HG03469 (cell line): ENCODE results near the gene RALGAPA2.

ENCODE experiments used
- ATAC-seq: cut with Tn5 transposase; IDR thresholded peaks from one replicate; pipeline ENCODE4 v1.9.1; 2021; ENCODE audit warnings: mild to moderate bottlenecking, moderate library complexity, moderate number of reproducible peaks; ENCODE audit not compliant: unreplicated experiment

RALGAPA2 gene

DNA sequence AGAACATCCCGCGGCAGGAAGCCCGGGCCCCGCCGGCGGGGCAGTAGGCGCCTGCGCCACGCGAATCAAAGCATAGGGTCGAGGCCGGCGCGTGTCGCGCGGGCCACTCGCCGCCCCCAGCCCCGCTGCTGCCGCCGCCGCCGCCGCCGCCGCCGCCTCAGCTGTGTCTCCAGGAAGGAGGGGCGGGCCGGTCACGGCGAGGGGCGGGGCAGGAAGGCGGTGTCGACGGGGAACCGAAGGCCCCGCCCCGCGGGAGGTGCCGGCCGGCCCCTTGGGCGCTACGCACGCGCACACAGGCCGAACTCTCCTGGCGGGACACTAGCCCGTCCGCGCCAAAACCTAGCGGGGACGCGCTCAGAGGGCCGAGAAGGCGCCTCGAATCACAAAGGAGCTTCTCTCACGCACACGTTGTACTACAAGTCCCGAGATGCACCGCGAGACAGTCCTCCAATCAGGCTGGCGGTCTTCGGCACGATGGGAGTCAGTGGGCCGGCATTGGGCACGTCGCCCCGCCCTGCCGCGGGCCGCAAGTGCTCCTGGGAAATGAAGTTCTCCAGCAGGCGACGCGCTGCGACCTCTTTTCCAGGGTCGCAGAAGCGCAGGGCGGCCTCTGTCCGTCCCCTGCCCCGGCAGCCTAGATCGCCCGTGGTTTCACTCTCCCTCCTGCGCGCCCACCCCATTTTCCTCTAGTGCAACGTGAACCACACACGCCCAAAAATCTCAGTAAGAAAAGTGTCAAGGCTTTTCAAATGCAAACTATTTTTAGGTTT lies at the start of gene RALGAPA2:
TSS of gene RALGAPA2 (minus strand) at position 171 of the 770 bp plus-strand sequence. CDS start at position 7, 164 bp downstream.
- ATAC-seq, result peak; percentile 90

DNA sequence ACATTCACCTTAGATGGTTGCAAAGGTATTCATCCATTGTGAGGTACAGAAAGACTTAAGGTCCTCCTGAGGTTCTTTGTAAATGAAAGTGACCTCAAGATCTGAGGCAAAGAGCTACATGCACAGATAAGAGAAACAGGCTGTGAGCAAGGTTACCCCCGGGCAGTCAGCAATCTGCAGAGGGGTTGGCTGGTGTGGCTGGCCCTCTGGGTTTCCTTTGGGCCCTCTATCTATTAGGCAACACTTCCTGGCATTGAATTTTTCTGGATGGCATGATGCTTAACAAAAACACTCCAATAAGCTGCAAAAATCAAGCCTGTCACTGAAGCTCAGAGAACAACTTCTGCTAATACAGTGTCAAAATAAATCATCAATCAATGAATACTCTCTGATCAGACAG lies 48.9 kb upstream of the RALGAPA2 start:
- no peak for ATAC-seq

DNA sequence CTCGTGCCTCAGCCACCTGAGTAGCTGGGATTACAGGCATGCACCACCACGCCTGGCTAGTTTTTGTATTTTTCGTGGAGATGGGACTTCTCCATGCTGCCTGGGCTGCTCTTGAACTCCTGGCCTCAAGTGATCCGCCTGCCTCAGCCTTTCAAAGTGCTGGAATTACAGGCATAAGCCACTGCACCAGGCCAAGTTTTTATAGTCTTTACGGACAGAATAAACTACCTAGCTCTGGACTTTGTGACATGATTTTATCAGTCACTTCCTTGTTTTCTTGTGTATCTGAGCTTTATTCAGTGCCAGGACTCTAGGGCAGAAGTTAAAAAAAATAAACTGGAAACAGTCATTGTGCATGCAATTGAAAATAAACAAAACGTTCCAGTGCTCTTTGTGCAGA lies 46.7 kb upstream of the RALGAPA2 start:
- ATAC-seq, result no peak

DNA sequence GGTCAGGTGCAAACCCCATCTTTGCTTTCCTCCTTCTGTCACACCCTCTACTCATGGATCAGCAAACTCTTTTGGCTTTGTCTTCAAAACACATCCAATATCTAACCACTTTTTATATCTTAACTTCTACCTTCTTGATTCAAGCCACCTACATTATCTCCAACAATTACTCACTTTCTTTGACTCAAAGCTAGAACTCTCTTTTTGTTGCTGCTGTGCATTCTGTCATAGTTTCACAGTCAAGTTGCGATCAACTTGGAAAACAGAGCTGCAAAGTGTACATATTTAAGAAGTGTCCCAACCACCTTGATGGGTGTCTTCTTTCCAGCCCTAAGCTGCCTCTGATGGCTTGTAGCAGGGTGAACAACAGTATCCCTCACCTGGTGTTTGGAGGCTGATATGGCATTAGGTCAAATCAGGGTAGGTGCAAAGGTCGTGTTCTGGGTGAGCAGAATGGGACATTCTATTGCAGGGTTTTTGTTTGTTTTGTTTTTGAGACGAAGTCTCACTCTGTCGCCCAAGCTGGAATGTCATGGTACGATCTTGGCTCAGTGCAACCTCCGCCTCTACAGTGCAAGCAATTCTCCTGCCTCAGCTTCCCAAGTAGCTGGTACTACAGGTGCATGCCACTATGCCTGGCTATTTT lies 43.4 kb upstream of the RALGAPA2 start:
- no peak for ATAC-seq

DNA sequence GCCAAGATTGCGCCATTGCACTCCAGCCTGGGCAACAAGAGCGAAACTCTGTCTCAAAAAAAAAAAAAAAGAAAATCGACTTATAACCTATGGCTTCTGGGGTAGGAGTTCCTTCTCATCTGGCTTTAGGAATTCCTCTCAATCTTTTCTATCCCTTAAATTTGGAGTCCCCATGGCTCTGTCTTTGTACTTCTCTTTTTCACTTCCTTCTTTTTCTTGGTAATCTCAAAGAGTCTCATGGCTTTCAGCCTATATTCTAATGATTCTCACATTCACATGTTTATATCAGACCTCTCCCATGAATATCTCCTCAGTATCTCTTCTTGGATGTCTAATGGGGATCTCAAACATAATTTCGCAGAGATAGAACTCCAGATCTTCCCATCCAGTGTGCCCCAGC lies 42.8 kb upstream of the RALGAPA2 start:
- ATAC-seq, result no peak

DNA sequence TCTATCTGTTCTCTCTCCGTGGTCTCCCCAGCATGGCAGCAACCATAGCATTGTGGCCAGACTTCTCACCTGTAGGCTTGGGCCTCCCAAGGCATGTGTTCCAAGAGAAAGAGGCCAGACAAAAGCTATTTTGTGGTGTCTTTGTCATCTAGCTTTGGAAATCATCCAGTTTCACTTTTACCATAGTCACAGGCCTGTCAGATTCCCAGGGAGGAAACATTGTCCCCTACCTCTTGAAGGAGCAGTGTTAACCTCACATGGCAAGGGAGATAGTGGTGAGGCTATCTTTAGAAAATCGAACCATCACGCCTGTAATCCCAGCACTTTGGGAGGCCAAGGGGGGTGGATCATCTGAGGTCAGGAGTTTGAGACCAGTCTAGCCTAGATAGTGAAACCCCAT lies 42.3 kb upstream of the RALGAPA2 start:
- ATAC-seq, result no peak

DNA sequence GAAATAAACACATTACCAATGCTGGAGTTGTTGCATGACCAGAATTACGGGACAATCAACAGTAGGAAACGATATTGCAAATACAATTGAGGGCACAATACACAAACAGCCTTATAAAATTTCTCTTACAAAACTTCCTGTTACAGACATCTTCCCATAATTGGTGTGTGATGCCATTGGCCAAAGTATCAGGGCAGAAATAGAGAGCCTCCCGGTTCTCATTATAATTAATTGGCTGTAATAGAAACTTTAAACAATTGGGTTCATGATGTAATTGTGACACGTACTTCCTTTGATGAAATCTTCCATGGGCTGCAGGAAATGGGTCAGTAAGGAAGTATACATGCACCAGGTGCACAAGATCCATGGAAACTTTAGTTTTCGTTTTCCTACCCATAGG lies 40.3 kb upstream of the RALGAPA2 start:
- ATAC-seq, result no peak

DNA sequence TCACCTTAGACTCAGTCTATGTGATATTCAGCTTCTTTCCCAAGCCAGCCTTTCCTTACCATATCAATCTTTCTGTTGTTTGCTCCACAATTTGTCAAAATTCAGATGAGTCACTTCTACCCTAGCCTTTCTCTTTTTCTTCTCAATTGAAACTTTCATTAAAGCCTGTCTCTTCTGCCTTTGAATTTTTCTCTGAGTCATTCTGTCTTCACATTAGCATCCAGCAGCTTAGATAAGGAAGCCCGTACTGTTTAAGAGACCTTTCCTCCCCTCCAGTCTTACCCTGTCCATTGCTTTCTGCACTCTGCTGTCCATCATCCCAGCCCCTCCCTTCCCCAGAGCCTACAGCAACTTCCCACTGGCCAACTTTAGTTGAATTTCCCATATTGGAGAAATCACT lies 34.9 kb upstream of the RALGAPA2 start:
- no peak for ATAC-seq

DNA sequence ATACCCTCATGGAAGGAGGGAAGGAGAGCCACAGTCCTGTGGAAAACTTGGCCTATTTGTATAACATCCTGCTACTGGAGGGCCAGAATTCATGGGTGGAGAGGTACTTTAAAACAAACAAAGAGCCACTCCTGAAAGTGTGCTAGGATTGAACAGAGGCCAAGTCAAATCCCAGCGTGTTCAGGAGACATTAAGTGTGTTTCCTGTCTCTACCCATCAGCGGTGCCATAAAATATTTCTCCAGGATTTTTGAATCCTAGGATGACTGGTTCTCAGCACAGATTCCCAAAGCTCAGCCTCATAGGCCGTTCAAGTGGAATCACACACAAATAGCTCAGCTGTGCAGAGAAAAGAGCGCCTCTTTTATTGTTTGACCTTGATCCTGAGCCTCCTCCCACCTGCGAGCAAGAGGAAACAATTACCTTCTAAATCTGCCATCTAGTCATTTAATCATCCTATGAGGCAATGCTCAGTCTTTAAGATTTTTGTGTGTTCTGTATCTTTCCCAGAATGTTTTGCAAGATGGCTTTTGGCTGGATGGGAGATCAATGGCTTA lies 31.8 kb upstream of the RALGAPA2 start:
- no peak for ATAC-seq

DNA sequence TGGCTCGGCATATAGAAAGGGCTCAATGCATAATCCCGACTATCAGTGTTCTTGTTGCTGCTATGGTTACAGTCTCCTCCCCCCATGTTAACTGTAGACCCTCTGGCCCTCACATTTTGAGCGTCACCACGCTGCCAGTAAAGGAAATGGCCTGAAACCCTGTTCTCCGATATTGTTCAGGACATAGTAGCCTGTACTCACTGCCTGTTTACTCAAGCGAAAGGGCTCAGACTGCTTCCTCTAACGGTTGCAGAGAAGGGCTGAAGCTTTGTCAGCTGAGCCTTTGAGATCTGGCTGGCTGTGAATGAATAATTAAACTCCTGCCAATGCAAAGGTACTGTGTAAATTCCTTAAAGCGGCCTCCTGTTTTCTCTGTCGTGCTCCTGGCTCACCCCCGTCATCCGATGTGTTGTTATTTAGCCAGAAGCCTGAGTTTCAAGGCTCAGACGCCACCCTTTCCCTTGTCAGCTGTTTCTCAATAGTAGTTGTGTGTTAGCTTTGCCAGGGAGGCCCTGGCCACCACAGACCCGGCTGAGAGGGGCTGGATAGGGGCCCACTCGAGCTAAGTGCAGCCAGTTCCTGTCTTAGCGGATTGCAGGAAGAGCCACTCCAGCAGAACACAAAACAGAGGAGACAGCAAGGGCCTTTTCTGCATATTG lies 31.2 kb upstream of the RALGAPA2 start:
- ATAC-seq, result peak; percentile 46

DNA sequence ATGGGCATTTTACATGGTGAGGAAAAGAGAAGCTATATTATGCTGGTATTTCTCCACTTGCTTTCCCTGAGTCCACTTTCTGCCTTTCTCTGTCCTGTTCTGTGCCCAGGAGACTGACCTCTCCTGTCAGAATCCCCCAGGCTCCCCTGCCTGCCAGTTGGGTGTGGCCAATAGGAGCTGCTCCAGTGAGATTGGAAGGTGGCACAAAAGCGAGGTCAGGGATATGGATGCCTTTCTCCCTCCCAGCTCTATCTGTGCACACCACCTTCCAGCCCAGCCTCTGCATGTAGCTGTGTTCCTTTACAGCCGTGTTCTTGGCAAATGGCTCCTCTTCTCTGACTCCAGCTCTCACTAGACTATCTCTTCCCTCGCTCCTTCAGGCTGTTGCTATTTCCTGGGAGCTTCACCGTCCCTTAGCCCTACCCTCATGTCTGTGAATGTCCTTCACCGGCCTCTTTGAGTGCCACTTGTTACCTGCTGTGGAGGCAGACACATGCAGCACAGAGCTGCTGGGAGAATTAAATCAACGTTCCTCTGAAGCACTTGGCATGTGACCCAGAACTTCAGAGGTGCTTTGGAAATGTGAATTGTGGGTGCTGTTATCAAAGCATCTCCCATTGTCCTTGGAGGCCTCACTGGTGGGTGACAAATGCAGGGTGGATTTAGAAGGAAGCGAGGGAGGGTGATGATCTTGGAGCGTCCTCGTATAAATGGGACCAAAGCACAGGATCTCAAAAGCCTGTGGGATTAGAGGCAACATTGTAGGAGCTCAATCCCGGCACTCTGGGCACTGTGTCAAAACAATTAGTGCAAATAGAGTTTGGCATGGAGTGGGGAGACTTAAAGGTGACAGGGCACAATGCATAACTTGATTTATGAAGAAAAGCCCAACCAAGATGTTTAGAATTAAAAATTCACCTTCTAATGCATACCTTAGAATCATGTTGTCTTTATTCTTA lies 28.9 kb upstream of the RALGAPA2 start:
- no peak for ATAC-seq

DNA sequence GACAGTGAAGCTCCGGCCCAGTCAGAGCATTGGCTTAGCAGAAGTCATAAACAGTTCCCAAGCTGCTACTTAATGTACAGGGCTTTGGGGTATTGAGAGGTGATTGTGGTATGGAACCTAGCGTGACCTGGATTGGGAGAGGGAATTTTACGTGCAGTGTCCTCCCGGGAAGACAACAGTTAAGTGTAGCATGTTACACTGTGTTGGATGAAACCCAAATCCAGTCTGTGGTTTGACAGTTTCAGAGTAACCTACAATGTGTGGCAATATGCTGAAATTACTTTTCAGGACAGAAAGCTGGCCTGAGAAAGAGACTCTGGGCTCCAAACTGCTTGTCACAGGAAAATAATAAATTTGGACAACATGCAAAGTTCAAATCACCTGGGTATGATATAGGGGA lies 28.1 kb upstream of the RALGAPA2 start:
- no peak for ATAC-seq

DNA sequence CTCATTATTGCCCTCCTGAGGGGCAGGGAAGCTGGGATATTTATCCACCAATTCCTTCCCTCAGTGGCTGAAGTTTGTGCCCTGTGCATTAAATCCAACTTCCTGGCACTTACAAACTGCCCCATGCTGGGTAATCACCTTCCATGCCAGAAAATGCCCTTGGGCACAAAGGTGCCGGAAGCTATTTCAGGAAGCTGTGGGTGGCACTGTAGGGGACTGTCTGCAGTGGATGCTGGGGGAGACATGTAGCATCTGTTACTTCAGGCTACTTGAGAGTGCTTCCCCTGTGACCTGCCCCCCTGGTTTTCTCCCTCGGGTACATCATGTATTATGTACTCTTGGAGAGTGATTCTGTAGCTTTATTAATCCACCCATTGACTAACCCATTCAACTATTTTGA lies 24.7 kb upstream of the RALGAPA2 start:
- ATAC-seq, result no peak

DNA sequence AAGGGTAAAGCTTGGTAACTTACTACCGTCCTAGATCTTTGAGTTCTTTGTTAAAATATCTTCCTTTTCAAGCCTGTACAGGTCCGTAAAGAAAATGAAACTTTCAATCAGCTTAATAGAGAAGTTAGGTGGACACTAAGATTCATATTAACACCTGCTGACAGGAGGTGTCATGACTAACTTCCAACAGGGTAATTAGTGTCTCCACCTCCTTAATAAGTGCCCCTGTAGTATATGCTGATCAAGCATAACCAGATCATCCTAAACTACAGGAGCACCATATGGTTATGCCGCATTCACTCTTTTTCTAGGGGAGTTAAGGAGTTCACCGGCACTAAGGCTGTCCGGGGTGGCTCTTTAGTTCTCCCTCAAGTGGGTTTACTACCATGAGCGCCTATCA lies 23.9 kb upstream of the RALGAPA2 start:
- ATAC-seq, result no peak

DNA sequence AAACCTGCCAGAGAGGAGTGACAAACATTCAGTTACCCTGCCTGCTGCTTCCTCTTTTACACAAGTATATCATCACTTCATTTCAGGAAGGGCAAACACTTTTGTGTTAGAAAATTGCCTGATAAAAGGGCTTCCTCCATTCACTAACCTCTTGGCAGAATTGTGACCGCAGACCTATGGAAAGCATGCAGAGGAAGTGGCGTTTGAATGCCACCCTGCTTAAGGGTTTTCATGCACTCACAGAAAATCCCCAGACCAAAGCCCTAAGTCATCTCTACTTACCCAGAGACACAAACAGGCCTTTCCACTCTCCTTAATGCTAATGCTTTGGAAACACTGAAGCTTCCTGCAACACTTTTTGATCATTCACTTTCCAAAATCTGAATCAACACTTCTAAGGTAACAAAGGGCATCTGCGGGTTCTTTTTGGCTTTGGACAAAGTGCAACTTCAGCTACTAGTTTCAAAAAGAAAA lies 22.1 kb upstream of the RALGAPA2 start:
- ATAC-seq, result no peak

DNA sequence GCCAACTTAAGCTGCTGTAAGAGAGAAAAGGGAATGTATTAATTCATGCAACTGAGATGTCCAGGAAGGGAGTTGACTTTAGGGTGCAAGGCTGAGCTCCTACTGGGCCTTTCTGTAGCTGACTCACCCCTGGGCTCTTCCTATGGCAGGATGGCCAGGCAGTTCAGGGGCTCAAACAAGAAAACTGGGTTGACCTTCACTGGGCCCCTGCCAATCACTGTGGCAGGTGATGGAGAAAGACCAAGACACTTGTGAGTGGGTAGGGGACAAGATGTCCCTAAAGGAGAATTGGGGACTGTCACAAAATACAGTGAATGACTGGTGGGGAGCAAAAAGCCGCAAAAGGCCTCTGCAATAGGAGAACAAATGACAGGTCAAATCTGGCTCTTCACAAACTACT lies 21.5 kb upstream of the RALGAPA2 start:
- ATAC-seq, result no peak

DNA sequence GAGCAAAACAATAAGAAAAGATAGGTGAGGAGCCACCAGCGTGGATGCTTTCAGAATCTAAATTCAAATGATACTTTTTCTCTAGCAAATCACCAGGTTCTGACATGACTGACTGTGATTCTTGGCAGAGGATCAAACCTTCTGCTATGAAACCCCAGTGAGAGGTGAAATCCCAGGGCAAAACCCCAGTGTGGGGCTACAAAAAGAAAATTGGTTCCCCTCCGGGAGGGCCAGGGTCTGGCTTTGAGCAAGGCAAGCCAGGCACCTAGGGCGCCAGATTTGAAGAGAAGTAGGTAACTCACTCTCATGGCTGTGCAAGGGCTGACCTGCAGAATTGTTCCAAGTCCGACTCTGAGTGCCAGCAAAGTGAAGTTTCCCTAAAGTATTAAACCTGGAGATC lies 20.2 kb upstream of the RALGAPA2 start:
- no peak for ATAC-seq

DNA sequence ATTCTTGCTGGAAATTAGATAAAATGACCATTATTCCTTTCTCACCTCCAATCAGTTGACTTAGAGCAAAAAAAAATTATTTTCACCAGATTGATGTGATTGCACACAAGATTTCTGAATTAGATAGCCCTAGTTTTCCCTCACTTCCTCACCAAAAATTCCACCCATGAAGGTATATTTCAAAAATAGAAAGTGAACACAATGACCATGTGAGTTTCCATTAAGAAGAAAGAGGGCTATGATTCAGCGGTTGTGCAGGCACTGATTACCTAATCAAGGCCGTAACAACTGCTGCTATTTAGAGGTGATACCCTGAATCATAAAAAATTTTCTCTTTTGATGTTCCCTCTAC lies 19.5 kb upstream of the RALGAPA2 start:
- ATAC-seq, result no peak

DNA sequence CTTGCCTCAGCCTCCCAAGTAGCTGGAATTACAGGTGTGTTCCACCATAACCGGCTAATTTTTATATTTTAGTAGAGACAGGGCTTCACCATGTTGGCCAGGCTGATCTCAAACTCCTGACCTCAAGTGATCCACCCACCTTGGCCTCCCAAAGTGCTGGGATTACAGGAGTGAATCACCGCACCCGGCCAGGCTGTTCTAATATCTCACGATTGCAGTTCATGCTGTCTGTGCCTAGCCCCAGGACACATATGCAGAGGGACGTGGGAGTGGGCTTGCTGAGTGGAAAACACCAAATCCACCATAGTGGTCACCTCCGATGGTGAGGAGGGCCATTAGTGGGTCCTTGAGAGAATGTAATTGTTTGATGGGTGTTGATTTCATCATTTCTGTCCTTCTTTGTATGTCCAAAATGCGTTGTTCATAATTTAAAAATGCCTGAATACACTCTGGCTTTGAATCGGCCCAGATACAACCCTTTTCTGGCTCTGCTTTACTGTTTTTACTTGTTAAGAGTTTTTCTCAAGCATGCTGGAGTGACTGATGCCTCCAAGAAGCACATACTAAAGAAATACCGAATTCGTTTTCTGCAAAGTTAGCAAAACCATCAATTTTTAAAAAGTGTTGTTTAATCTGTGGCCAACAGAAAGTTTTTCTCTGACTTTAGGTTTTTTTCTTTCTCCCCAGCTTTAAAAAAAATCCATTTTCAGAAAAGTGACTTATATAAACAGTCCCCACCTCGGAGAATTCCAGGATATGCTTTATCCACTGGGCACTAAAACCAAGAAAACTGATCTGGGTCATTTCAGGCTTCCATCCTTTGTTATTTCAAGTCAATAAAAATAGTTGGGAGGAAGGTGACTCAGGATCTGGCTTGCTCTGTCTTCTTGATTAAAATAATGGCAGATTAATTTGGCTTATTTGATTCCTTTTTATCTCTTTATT lies 18.8 kb upstream of the RALGAPA2 start:
- no peak for ATAC-seq

DNA sequence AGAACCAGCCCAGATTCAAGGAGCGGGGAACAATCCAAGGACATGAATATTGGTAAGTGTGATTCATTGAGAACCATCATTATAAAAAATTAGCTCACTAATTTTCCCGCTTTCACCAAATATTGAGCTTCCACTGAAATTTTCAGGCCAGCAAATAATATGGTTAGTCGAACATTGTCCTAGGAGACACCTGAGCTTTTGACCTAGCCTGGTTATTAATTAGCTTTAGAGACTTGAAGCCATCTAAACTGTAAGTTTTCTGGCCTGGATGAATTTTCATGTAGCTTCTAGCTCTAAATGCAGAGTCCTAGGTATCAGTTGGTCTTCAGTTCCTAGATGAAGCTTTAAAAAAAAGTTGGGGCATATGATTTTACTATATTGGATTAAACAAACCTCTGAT lies 17.1 kb upstream of the RALGAPA2 start:
- ATAC-seq, result no peak
